HepG2 (cell line): ENCODE data around the gene TLE7. TPM values are rescaled to one million over a fixed set of nuclear protein-coding genes. Genes with fewer than 3 reads are reported as not detected.
A peak's percentile ranks its signal among the peaks of the same experiment; 100 is the strongest.

ENCODE experiments used
- BRCA1 ChIP-seq: sonication (generic); formaldehyde crosslinking; IDR thresholded peaks from 2 replicates; pipeline ENCODE4 v1.4.0; 2020; ENCODE audit warnings: missing genetic modification reagents
- FOXC1 ChIP-seq: sonication (generic); formaldehyde crosslinking; IDR thresholded peaks from 2 replicates; pipeline ENCODE4 v1.8.0; 2022; ENCODE audit warnings: mild to moderate bottlenecking, missing genetic modification reagents, borderline replicate concordance
- HMG20A ChIP-seq: IDR thresholded peaks from 2 replicates; pipeline ENCODE4 v1.6.1; 2016; ENCODE audit warnings: borderline replicate concordance
- MIXL1 ChIP-seq: IDR thresholded peaks from 2 replicates; pipeline ENCODE4 v1.6.1; 2016
- PHF8 ChIP-seq: sonication (generic); formaldehyde crosslinking; IDR thresholded peaks from 2 replicates; pipeline ENCODE4 v1.5.0; 2020; ENCODE audit warnings: missing genetic modification reagents
- RAD21 ChIP-seq: fragments of 450-650 bp; formaldehyde crosslinking; IDR thresholded peaks from 2 replicates; pipeline ENCODE4 v1.5.0; 2020; ENCODE audit warnings: mild to moderate bottlenecking
- RFXAP ChIP-seq: sonication (generic); formaldehyde crosslinking; IDR thresholded peaks from 2 replicates; pipeline ENCODE4 v1.4.0; 2020; ENCODE audit warnings: missing genetic modification reagents, borderline replicate concordance
- SALL1 ChIP-seq: sonication (generic); formaldehyde crosslinking; IDR thresholded peaks from 2 replicates; pipeline ENCODE4 v1.8.0; 2022; ENCODE audit warnings: mild to moderate bottlenecking, missing genetic modification reagents
- SP4 ChIP-seq: sonication (generic); formaldehyde crosslinking; IDR thresholded peaks from 2 replicates; pipeline ENCODE4 v1.8.1; 2023; ENCODE audit warnings: mild to moderate bottlenecking, missing genetic modification reagents
- TAF1 ChIP-seq: sonication (generic); formaldehyde crosslinking; IDR thresholded peaks from 2 replicates; pipeline ENCODE4 v1.4.0; 2020; ENCODE audit warnings: missing genetic modification reagents
- ZNF317 ChIP-seq: sonication (generic); formaldehyde crosslinking; IDR thresholded peaks from 2 replicates; pipeline ENCODE4 v1.5.0; 2020; ENCODE audit warnings: mild to moderate bottlenecking, missing genetic modification reagents
- ZNF552 ChIP-seq: sonication (generic); formaldehyde crosslinking; IDR thresholded peaks from 2 replicates; pipeline ENCODE4 v1.9.0; 2022; ENCODE audit warnings: missing genetic modification reagents, mild to moderate bottlenecking, borderline replicate concordance
- ZNF883 ChIP-seq: sonication (generic); formaldehyde crosslinking; IDR thresholded peaks from 2 replicates; pipeline ENCODE4 v1.5.1; 2020; ENCODE audit warnings: mild to moderate bottlenecking, missing genetic modification reagents; ENCODE audit errors: not compliant biosample characterization
- polyA plus RNA-seq, 8 experiments: library from polyadenylated mRNA; depleted of rRNA in 3 of 8; stranded (reverse) in 7 of 8; unstranded in 1 of 8; fragments of >200 nt; fragmentation: Illumina TruSeq in 4 of 8; extraction: Trizol in 4 of 8; gene quantifications; 2 replicates each; pipeline versions ENCODE4 v1.2.1 to v1.2.3, GENCODE V29; 2011 to 2016; ENCODE audit warnings: low read depth in 4 of 8, missing spikeins in 1 of 8, mixed read lengths in 1 of 8; ENCODE audit not compliant: insufficient read depth in 1 of 8
- total RNA-seq, 5 experiments: library from RNA; depleted of rRNA; stranded (reverse); fragments of >200 nt; fragmentation: Illumina TruSeq; extraction: Trizol; gene quantifications; 2 replicates each; pipeline ENCODE4 v1.2.3, GENCODE V29; 2016; ENCODE audit warnings: low read depth in 1 of 5
- TF ChIP-seq, protein P1 (sequence below): sonication (generic); formaldehyde crosslinking; IDR thresholded peaks from 2 replicates; pipeline ENCODE4 v1.5.0; 2020; ENCODE audit warnings: missing genetic modification reagents, mild to moderate bottlenecking, borderline replicate concordance
- TF ChIP-seq, protein P2 (sequence below): sonication (generic); formaldehyde crosslinking; IDR thresholded peaks from 2 replicates; pipeline ENCODE4 v1.5.0; 2020; ENCODE audit warnings: mild to moderate bottlenecking, missing genetic modification reagents, borderline replicate concordance
- TF ChIP-seq, protein P3 (sequence below): IDR thresholded peaks from 2 replicates; pipeline ENCODE4 v1.6.1; 2018; ENCODE audit warnings: missing genetic modification reagents, mild to moderate bottlenecking, missing compliant biosample characterization
- TF ChIP-seq, protein P4 (sequence below): sonication (generic); formaldehyde crosslinking; IDR thresholded peaks from 2 replicates; pipeline ENCODE4 v1.5.0; 2020; ENCODE audit warnings: mild to moderate bottlenecking, missing genetic modification reagents, moderate library complexity

The TLE7 gene
- total and polyA plus RNA-seq, 2 of the 13 experiments (the other 11 are each of a cell fraction or from before 2014, with no cell fraction given) = not detected

DNA sequence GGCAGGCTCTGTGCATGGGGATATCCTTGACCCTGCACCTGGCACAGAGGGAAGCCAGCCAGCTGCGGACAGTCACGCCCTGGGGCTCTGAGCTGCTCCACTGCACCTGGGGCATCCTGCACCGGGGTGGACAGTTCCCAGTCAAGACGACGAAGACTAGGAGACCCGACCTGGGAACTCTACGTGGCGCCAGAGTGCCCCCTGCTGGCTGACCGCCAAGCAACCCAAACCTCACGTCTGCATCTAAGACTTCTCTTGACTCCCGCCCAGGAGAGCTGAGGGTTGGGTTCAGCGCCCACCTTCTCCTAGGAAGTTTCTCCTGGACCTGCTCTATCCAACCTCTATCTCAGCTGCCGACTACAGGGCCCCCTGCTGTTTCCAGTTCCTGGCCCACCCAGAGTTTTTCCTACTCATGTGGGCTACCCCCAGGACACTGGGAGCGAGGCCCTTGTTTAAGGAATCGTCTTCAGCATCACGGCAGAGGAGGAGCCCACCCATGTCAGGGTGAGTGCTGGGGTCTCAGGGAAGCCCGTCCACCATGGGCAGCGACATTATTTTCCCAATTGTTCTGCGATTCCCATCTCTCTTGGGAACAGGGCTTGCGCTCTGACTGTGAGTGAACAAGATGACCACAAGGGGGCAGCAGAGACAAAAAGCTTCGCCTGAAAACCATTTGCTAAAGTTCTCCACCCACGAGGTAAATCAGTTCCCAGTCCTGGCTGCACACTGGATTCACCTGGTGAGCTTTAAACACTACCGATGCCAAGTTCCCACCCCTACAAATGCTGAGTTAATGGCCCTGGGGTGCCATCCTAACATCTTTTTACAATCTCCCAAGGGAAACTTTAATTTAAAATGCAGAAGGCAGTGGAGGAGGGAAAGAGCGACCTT, 29.3 kb downstream of the TLE7 start (continued):
- 0 out of 2 replicates have a peak, but pooled peaks have one; percentile 35 for TF ChIP-seq ZNF552 (CRISPR knock-in tag)
- 0 out of 2 replicates have a peak, but pooled peaks have one; percentile 27 for TF ChIP-seq RFXAP (CRISPR knock-in tag)
- TF ChIP-seq, protein P1, sequence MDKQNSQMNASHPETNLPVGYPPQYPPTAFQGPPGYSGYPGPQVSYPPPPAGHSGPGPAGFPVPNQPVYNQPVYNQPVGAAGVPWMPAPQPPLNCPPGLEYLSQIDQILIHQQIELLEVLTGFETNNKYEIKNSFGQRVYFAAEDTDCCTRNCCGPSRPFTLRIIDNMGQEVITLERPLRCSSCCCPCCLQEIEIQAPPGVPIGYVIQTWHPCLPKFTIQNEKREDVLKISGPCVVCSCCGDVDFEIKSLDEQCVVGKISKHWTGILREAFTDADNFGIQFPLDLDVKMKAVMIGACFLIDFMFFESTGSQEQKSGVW (CRISPR knock-in tag) = no peak
- TF ChIP-seq, protein P2, sequence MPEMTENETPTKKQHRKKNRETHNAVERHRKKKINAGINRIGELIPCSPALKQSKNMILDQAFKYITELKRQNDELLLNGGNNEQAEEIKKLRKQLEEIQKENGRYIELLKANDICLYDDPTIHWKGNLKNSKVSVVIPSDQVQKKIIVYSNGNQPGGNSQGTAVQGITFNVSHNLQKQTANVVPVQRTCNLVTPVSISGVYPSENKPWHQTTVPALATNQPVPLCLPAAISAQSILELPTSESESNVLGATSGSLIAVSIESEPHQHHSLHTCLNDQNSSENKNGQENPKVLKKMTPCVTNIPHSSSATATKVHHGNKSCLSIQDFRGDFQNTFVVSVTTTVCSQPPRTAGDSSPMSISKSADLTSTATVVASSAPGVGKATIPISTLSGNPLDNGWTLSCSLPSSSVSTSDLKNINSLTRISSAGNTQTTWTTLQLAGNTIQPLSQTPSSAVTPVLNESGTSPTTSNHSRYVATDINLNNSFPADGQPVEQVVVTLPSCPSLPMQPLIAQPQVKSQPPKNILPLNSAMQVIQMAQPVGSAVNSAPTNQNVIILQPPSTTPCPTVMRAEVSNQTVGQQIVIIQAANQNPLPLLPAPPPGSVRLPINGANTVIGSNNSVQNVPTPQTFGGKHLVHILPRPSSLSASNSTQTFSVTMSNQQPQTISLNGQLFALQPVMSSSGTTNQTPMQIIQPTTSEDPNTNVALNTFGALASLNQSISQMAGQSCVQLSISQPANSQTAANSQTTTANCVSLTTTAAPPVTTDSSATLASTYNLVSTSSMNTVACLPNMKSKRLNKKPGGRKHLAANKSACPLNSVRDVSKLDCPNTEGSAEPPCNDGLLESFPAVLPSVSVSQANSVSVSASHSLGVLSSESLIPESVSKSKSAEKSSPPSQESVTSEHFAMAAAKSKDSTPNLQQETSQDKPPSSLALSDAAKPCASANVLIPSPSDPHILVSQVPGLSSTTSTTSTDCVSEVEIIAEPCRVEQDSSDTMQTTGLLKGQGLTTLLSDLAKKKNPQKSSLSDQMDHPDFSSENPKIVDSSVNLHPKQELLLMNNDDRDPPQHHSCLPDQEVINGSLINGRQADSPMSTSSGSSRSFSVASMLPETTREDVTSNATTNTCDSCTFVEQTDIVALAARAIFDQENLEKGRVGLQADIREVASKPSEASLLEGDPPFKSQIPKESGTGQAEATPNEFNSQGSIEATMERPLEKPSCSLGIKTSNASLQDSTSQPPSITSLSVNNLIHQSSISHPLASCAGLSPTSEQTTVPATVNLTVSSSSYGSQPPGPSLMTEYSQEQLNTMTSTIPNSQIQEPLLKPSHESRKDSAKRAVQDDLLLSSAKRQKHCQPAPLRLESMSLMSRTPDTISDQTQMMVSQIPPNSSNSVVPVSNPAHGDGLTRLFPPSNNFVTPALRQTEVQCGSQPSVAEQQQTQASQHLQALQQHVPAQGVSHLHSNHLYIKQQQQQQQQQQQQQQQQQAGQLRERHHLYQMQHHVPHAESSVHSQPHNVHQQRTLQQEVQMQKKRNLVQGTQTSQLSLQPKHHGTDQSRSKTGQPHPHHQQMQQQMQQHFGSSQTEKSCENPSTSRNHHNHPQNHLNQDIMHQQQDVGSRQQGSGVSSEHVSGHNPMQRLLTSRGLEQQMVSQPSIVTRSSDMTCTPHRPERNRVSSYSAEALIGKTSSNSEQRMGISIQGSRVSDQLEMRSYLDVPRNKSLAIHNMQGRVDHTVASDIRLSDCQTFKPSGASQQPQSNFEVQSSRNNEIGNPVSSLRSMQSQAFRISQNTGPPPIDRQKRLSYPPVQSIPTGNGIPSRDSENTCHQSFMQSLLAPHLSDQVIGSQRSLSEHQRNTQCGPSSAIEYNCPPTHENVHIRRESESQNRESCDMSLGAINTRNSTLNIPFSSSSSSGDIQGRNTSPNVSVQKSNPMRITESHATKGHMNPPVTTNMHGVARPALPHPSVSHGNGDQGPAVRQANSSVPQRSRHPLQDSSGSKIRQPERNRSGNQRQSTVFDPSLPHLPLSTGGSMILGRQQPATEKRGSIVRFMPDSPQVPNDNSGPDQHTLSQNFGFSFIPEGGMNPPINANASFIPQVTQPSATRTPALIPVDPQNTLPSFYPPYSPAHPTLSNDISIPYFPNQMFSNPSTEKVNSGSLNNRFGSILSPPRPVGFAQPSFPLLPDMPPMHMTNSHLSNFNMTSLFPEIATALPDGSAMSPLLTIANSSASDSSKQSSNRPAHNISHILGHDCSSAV (CRISPR knock-in tag) = 0 out of 2 replicates have a peak, but pooled peaks have one; percentile 42
- 0 out of 2 replicates have a peak, but pooled peaks have one; percentile 21 for TF ChIP-seq PHF8 (CRISPR knock-in tag)
- TF ChIP-seq MIXL1 (CRISPR knock-in tag) = peak; percentile 28; the same call in 1 of the 2 replicates
- peak; percentile 0; the same call in 1 of the 2 replicates for TF ChIP-seq SALL1 (CRISPR knock-in tag)
- TF ChIP-seq, protein P3, sequence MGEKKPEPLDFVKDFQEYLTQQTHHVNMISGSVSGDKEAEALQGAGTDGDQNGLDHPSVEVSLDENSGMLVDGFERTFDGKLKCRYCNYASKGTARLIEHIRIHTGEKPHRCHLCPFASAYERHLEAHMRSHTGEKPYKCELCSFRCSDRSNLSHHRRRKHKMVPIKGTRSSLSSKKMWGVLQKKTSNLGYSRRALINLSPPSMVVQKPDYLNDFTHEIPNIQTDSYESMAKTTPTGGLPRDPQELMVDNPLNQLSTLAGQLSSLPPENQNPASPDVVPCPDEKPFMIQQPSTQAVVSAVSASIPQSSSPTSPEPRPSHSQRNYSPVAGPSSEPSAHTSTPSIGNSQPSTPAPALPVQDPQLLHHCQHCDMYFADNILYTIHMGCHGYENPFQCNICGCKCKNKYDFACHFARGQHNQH (CRISPR knock-in tag) = 0 out of 2 replicates have a peak, but pooled peaks have one; percentile 32
- peak; percentile 52; the same call in 1 of the 2 replicates for TF ChIP-seq SP4 (CRISPR knock-in tag)
- TF ChIP-seq BRCA1 = no peak
- TF ChIP-seq ZNF317 (CRISPR knock-in tag) = peak; percentile 50; the same call in 1 of the 2 replicates
- TF ChIP-seq, protein P4, sequence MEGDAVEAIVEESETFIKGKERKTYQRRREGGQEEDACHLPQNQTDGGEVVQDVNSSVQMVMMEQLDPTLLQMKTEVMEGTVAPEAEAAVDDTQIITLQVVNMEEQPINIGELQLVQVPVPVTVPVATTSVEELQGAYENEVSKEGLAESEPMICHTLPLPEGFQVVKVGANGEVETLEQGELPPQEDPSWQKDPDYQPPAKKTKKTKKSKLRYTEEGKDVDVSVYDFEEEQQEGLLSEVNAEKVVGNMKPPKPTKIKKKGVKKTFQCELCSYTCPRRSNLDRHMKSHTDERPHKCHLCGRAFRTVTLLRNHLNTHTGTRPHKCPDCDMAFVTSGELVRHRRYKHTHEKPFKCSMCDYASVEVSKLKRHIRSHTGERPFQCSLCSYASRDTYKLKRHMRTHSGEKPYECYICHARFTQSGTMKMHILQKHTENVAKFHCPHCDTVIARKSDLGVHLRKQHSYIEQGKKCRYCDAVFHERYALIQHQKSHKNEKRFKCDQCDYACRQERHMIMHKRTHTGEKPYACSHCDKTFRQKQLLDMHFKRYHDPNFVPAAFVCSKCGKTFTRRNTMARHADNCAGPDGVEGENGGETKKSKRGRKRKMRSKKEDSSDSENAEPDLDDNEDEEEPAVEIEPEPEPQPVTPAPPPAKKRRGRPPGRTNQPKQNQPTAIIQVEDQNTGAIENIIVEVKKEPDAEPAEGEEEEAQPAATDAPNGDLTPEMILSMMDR (CRISPR knock-in tag) = peak; percentile 90
- TF ChIP-seq HMG20A (CRISPR knock-in tag) = no peak
- TF ChIP-seq FOXC1 (CRISPR knock-in tag) = no peak
- peak; percentile 55; the same call in 1 of the 2 replicates for TF ChIP-seq RAD21 (CRISPR knock-in tag)
- TF ChIP-seq ZNF883 (CRISPR knock-in tag) = peak; percentile 56
- no peak for TF ChIP-seq TAF1 (CRISPR knock-in tag)
